DMS 273 (cell line): Measurements from ENCODE around the gene GRIN2A.

Experiments used
- DNase-seq: peaks from one replicate; lab custom pipeline; 2025; ENCODE audit not compliant: unreplicated experiment; lab: John Stamatoyannopoulos, UW

Gene GRIN2A

DNA sequence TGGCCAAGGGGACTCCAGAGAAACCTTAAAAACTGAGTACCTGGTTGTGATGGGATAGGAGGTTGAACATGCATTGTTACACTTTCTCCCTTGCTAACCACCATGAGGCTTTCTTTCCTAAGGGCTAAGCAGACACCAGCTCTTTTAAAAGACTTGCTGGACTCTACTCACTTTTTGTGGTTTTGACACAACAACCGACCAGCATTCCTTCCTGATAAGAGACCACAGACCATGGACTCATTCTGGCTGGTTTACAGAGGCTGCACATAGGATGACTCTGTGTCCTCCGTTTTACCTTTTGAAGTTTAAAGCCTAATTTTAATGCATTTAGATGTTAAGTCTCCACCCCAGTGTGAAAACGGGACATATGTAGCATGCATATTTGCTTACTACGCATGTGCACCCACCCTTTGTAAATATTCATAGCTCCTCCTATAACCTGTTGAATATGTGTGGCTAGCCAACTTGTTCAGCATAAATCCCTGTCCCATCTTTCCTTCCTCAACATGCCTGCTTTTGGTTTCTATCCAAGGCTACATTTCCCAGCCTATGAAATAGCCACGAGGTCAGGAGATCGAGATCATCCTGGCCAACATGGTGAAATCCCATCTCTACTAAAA is 475.9 kb downstream of the GRIN2A start:
- DNase-seq = no peak

DNA sequence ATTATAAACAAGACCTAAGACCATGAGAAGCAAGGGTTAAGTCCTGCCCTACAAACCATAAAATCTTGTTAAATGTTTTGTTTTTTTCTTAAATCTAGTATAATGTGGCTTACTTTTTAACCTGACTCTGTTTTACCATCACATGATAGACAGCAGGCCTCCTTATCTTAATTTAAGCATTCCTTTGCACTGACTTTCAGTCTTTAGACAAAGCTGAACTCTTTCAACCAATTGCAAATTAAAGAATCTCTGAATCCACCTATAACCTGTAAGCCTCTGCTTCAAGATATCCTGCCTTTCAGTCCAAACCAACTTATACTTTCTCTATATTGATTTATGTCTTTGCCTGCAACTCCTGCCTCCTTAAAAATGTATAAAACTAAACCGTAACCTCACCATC is 478.5 kb downstream of the GRIN2A start:
- no peak for DNase-seq
